ENCODE measurements around the gene PRMT9.

PRMT9 gene
- 23.8 to 31.6 (median 30.3) reads per million in 3 donors for total RNA-seq

GRCh38 chr4:147683717-147684700 lies at the start of gene PRMT9:
PRMT9 (minus strand) TSS chr4:147684163; CDS start chr4:147683987, 176 bp downstream.
- Histone ChIP-seq H3K4me3 (ENCODE audit: insufficient read depth, low read depth, low read length, poor library complexity, severe bottlenecking) (peak within 1 kb of the TSS; percentile 84), H3K4me1 (ENCODE audit: control insufficient read depth, insufficient read depth, low read length, poor library complexity, severe bottlenecking) (peaks cover 4% of the 10 kb centered on the region), H3K27me3 (replicated peaks; ENCODE audit: control insufficient read depth, insufficient read depth, low read length, poor library complexity, severe bottlenecking) (no peaks in the 10 kb centered on the region), H3K27ac (ENCODE audit: insufficient read depth, low read length, poor library complexity, severe bottlenecking) (peak within 1 kb of the TSS; percentile 86), H3K36me3 (ENCODE audit: control insufficient read depth, insufficient read depth, low read length) (no peaks in the 10 kb centered on the region), H3K9me3 (ENCODE audit: control insufficient read depth, low read length) (no peaks in the 10 kb centered on the region)
- peak; percentile 67 to 80 (median 75) for DNase-seq

- Histone ChIP-seq H3K4me3 (ENCODE audit: insufficient read depth, low read depth, low read length, poor library complexity, severe bottlenecking) (peak overlapping the region; percentile 87), H3K36me3 (ENCODE audit: control insufficient read depth, insufficient read depth, low read length) (no peaks in the 10 kb centered on the region), H3K27me3 (replicated peaks; ENCODE audit: control insufficient read depth, insufficient read depth, low read length, poor library complexity, severe bottlenecking) (no peaks in the 10 kb centered on the region), H3K9me3 (ENCODE audit: control insufficient read depth, low read length) (no peaks in the 10 kb centered on the region), H3K4me1 (ENCODE audit: control insufficient read depth, insufficient read depth, low read length, poor library complexity, severe bottlenecking) (peaks cover 17% of the 10 kb centered on the region), H3K27ac (ENCODE audit: insufficient read depth, low read length, poor library complexity, severe bottlenecking) (peak overlapping the region; percentile 81)
- DNase-seq = no peak
Measured at GRCh38 chr4:147732518-147733235, 48.7 kb upstream of the PRMT9 start.

- Histone ChIP-seq H3K9me3 (ENCODE audit: control insufficient read depth, low read length) (no peaks in the 10 kb centered on the region), H3K4me1 (ENCODE audit: control insufficient read depth, insufficient read depth, low read length, poor library complexity, severe bottlenecking) (peaks cover 17% of the 10 kb centered on the region), H3K36me3 (ENCODE audit: control insufficient read depth, insufficient read depth, low read length) (no peaks in the 10 kb centered on the region), H3K27me3 (replicated peaks; ENCODE audit: control insufficient read depth, insufficient read depth, low read length, poor library complexity, severe bottlenecking) (no peaks in the 10 kb centered on the region), H3K27ac (ENCODE audit: insufficient read depth, low read length, poor library complexity, severe bottlenecking) (peak within 1 kb of the TSS; percentile 81), H3K4me3 (ENCODE audit: insufficient read depth, low read depth, low read length, poor library complexity, severe bottlenecking) (peak within 1 kb of the TSS; percentile 87)
- peak; percentile 51 to 58 (median 56) for DNase-seq
Measured at GRCh38 chr4:147731580-147732517, 47.9 kb upstream of the PRMT9 start, which contains the start of gene ARHGAP10. ARHGAP10 (plus strand) TSS chr4:147732088; CDS start chr4:147732302, 214 bp downstream.

GRCh38 chr4:147730333-147730732 lies 46.4 kb upstream of the PRMT9 start:
- Histone ChIP-seq H3K27me3 (replicated peaks; ENCODE audit: control insufficient read depth, insufficient read depth, low read length, poor library complexity, severe bottlenecking) (no peaks in the 10 kb centered on the region), H3K9me3 (ENCODE audit: control insufficient read depth, low read length) (no peaks in the 10 kb centered on the region), H3K27ac (ENCODE audit: insufficient read depth, low read length, poor library complexity, severe bottlenecking) (no peak overlapping the region), H3K36me3 (ENCODE audit: control insufficient read depth, insufficient read depth, low read length) (no peaks in the 10 kb centered on the region), H3K4me3 (ENCODE audit: insufficient read depth, low read depth, low read length, poor library complexity, severe bottlenecking) (no peak overlapping the region), H3K4me1 (ENCODE audit: control insufficient read depth, insufficient read depth, low read length, poor library complexity, severe bottlenecking) (peaks cover 17% of the 10 kb centered on the region)
- no peak for DNase-seq

GRCh38 chr4:147727476-147728028 lies 43.6 kb upstream of the PRMT9 start:
- DNase-seq = no peak
- no peaks in the 10 kb centered on the region for H3K27me3 ChIP-seq (replicated peaks; ENCODE audit: control insufficient read depth, insufficient read depth, low read length, poor library complexity, severe bottlenecking)

GRCh38 chr4:147725673-147726072 lies 41.7 kb upstream of the PRMT9 start:
- Histone ChIP-seq H3K27ac (ENCODE audit: insufficient read depth, low read length, poor library complexity, severe bottlenecking) (no peak overlapping the region), H3K4me1 (ENCODE audit: control insufficient read depth, insufficient read depth, low read length, poor library complexity, severe bottlenecking) (no peaks in the 10 kb centered on the region), H3K36me3 (ENCODE audit: control insufficient read depth, insufficient read depth, low read length) (no peaks in the 10 kb centered on the region), H3K9me3 (ENCODE audit: control insufficient read depth, low read length) (no peaks in the 10 kb centered on the region), H3K27me3 (replicated peaks; ENCODE audit: control insufficient read depth, insufficient read depth, low read length, poor library complexity, severe bottlenecking) (no peaks in the 10 kb centered on the region), H3K4me3 (ENCODE audit: insufficient read depth, low read depth, low read length, poor library complexity, severe bottlenecking) (no peak overlapping the region)
- no peak for DNase-seq

More at GRCh38 chr4:147727476-147728028, 43.6 kb upstream of the PRMT9 start:
- Histone ChIP-seq H3K4me3 (ENCODE audit: insufficient read depth, low read depth, low read length, poor library complexity, severe bottlenecking) (no peak overlapping the region), H3K27ac (ENCODE audit: insufficient read depth, low read length, poor library complexity, severe bottlenecking) (no peak overlapping the region), H3K9me3 (ENCODE audit: control insufficient read depth, low read length) (no peaks in the 10 kb centered on the region), H3K4me1 (ENCODE audit: control insufficient read depth, insufficient read depth, low read length, poor library complexity, severe bottlenecking) (peaks cover 5% of the 10 kb centered on the region), H3K36me3 (ENCODE audit: control insufficient read depth, insufficient read depth, low read length) (no peaks in the 10 kb centered on the region)

- no peak overlapping the region for H3K4me3 ChIP-seq (ENCODE audit: insufficient read depth, low read depth, low read length, poor library complexity, severe bottlenecking)
- no peaks in the 10 kb centered on the region for H3K4me1 ChIP-seq (ENCODE audit: control insufficient read depth, insufficient read depth, low read length, poor library complexity, severe bottlenecking)
- no peaks in the 10 kb centered on the region for H3K9me3 ChIP-seq (ENCODE audit: control insufficient read depth, low read length)
- no peaks in the 10 kb centered on the region for H3K27me3 ChIP-seq (replicated peaks; ENCODE audit: control insufficient read depth, insufficient read depth, low read length, poor library complexity, severe bottlenecking)
- H3K36me3 ChIP-seq (ENCODE audit: control insufficient read depth, insufficient read depth, low read length) = no peaks in the 10 kb centered on the region
- DNase-seq = no peak
- no peak overlapping the region for H3K27ac ChIP-seq (ENCODE audit: insufficient read depth, low read length, poor library complexity, severe bottlenecking)
Measured at GRCh38 chr4:147724468-147725201, 40.7 kb upstream of the PRMT9 start.

- Histone ChIP-seq H3K9me3 (ENCODE audit: control insufficient read depth, low read length) (no peaks in the 10 kb centered on the region), H3K4me3 (ENCODE audit: insufficient read depth, low read depth, low read length, poor library complexity, severe bottlenecking) (no peak overlapping the region), H3K27ac (ENCODE audit: insufficient read depth, low read length, poor library complexity, severe bottlenecking) (no peak overlapping the region), H3K4me1 (ENCODE audit: control insufficient read depth, insufficient read depth, low read length, poor library complexity, severe bottlenecking) (no peaks in the 10 kb centered on the region), H3K36me3 (ENCODE audit: control insufficient read depth, insufficient read depth, low read length) (no peaks in the 10 kb centered on the region), H3K27me3 (replicated peaks; ENCODE audit: control insufficient read depth, insufficient read depth, low read length, poor library complexity, severe bottlenecking) (no peaks in the 10 kb centered on the region)
- no peak for DNase-seq
Measured at GRCh38 chr4:147723326-147723725, 39.4 kb upstream of the PRMT9 start.
